SIG-M5 treated with dmso at 0.1 percent for 504 hours (cell line): ENCODE results near the gene PGLYRP2.
"Not testable (repeated sequence)": the region's sequence is repeated elsewhere in the genome, so short reads cannot be mapped to it uniquely, and the experiment has no call there.

Experiments
- DNase-seq: peaks from one replicate; lab custom pipeline; 2025; ENCODE audit not compliant: unreplicated experiment; lab: John Stamatoyannopoulos, UW

PGLYRP2 gene

DNA sequence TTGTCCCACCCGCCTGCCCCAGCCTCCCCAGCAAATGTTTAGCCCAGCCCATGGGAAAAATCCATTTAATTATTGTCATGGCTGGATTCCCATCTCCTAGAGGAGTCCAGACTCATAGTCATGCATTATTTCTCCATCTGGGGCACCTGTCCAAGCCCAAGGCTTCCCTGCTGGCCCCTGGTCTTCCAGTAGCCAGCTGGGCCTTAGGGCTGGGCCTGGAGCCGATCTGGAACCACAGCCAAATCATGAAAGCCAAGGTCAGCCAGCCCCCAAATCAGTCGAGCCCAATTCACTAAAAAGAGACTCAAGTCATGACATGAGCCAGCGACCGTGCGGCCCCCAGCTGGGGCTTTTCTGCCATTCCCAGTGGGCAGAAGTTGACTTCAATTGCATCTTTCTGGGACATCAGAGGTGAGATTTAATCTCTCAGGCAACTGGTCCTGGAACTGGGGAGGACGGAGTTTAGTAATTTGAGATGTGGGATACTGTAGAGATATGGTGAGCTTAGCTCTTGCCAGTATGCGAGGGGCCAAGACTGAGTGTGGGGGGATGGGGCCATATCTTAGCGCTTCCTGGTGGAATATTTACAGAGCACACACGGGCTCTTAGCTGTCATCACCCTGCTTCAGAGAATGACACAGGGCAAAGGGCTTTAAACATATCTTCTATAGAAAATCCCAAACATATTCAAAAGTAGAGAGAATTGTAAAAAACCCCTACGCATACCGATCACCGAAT is 9.4 kb upstream of the PGLYRP2 start:
- no peak for DNase-seq

DNA sequence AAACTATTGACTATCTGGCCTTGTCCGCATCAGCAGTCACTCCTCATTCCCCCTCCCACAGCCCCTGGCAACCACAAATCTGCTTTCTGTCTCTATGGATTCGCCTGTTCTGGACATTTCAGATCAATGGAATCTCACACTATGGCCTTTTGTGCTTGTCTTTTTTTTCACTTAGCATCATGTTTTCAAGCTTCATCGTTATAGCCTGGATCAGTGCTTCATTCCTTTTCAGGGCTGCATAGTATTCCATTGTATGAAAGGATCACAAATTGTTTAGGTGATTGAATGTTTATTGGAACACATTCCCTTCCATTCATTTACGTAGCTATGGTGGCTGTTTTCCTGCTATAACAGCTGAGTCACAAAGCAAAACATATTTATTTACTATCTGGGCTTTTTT is 7.7 kb upstream of the PGLYRP2 start:
- no peak for DNase-seq

DNA sequence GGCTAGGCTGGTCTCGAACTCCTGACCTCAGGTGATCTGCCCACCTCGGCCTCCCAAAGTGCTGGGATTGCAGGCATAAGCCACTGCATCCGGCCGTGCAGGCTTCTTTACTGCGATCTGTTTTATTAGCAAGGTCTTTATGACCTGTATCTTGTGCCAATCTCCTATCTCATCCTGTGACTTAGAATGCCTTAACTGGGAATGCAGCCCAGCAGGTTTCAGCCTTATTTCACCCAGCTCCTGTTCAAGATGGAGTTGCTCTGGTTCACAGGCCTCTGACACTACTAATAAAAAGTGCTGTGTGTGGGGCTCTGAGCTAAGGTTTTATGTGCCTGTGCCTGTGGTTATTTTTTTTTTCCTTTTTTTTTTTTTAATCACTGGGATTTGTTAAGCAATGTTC is 6.5 kb upstream of the PGLYRP2 start:
- not testable (repeated sequence) for DNase-seq

DNA sequence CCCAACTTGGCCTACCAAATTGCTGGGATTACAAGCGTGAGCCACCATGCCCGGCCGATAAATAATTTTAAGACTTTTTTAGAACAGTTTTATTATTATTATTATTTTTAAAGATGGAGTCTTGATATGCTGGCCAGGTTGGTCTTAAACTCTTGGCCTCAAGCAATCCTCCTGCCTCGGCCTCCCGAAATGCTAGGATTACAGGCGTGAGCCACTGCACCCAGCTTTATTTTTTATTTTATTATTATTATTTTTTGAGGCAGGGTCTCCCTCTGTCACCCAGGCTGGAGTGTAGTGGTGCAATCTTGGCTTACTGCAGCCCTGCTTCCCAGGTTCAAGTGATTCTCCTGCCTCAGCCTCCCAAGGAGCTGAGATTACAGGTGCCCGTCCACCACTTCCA is 1.7 kb upstream of the PGLYRP2 start:
- not testable (repeated sequence) for DNase-seq

DNA sequence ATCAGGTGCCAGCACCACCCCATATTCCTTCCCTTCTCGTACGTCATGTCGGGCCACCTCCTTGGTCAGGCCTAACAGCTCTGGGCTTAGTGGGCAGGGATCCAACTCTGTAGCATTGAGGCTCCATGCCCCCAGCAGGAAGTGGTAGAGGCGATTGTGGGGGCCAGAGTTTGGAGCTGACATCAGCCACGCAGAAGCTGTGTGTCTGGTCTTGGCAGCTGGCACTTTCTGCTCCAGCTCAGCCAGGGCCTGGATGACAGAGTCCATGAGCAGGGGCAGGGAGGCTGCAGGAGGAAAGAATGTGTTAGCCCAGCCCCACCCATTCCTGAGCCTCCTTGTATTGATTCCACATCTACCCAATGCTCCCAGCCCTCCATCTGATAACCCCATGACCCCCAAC is 3.0 kb downstream of the PGLYRP2 start:
- DNase-seq = no peak

DNA sequence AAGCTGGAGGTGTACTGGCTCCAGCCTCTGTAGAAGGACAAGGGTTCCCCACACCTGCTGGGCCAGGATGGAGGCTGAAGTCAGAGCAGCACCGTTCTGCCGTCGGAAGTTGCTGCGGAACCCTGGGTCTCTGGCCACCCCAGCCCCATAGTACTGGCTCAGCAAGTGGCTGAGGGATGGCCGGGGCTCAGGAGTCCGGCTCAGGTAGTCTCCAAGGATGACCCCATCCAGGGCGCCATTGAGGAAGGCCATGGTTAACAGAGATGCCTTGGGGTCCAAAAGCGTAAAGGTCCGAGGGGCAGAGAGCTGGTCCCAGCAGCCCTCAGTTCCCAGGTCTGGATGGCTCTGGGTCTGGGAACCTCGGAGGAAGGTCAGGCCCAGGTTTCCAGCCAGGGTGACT is 3.7 kb downstream of the PGLYRP2 start:
- DNase-seq = no peak

DNA sequence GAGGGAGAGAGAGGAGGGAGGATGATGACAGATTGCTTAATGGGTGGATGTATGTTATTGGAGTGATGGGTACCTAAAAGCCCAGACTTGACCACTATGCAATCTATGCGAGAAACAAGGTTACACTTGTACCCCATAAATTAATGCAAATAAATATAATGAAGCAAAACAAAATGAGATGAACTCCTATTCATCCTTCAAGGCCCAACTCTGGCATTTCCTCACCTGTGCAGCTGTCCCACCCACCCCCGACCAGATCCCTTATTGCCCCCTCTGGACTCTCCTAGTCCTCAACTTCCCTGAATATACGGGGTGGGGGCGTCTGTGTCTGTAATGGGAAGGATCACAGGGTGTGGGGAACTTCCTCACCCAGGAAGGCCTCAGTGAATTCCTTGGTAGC is 4.1 kb downstream of the PGLYRP2 start:
- no peak for DNase-seq

DNA sequence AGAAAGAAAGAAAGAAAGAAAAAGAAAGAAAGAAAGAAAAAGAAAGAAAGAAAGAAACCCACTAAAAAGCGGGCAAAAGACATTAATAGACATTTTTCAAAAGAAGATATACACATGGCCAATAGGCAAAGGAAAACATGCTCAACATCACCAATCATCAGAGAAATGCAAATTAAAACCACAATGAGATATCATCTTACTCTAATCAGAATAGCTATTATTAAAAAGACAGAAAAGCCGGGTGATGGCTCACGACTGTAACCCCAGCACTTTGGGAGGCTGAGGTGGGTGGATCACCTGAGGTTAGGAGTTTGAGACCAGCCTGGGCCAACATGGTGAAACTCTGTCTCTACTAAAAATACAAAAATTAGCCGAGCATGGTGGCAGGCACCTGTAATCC is 5.5 kb downstream of the PGLYRP2 start:
- not testable (repeated sequence) for DNase-seq

DNA sequence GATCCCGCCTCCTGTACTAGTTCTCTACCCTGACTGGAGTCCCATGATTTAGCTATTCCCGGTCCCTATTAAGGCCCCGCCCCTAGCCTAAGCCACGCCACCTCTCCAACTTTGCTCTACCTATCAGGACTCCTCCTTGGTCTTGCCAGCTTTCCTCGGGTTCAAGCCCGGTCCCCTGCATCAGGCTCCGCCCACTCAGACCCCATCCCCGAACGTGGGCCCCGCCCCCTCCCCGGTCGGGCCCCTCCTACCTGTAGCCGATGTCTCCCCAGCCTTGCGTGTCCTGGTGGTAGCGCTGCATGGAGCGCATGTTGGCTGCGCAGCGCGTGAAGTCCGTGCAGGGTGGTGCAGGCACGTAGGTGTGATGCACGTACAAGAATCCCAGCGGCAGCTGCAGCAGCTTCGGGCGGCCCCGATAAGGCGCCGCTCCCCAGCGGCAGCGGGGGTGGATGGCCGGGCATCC is 7.6 kb downstream of the PGLYRP2 start:
- no peak for DNase-seq

DNA sequence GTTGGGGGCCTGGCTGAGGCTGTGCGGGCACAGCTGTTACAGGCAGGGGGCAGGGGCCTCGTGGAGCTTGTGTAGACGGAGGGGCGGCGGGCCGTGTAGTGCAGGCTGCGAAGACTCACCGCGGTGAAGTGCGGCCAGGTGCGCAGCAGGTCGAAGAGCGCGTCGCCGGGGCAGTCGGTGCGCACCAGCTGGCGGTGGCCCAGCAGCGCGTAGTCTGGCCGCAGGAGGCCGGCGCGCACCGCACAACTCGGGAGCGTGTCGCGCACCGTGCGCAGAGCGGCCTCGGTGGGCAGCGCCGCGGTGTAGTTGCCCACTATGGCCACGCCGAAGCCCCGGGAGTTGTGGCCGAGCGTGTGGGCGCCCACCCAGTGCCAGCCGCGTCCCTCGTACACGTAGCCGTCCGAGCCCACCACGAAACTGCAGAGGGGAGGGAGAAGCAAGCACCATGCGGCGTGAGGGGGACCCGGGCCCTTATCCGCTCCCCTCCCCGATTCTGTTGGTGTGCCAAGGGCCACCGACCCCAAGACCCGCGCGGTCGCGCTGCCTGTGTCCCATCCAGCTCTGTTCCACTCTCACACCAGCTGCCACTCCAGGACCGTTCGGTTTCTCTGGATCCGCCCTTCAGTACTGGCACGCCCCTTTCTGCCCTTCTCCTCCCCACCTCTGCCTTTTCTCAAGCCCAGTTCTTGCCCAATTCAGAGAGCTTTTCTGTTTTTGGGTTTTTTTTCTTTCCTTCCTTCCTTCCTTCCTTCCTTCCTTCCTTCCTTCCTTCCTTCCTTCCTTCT is 9.6 kb downstream of the PGLYRP2 start:
- no peak for DNase-seq

DNA sequence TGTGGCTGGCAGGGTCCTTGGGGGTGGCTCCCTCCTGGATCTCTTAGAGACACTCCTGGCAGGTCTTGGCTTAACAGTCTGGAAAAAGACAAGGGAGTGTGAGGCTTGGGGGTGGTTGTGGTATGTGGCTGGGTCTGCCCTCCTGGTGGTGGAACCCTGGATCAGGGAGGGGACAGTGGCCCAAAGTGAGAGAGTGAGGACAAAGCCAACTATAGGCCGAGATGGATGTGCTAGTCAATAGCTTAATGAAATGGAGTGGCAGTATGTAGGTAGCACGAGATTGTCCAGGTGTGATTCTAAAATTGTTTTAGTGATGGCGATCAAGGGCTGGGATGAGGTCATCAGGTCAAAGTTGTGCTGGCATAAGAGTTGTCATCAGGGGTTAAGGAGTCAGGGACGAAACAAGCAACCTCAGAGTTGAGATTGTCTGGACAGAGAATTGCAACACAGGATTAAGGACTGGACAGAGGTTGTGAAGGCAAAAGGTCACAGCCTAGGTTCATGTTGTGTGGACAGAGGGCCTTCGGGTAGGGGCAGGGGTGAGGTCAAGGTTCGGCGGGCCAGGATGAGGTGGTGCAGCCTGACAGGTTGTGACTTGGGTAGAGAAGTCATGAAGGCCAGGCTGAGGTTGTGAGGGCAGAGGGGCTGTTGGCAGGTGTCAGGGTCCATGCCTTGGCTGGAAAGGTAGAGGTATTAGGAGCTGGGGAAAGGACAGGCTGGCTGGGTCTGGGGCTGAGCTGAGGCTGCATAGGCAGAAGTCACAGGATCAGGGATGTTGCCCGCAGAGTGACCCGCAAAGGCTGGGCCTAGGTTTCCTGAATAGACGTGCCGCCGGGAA is 10.4 kb downstream of the PGLYRP2 start:
- DNase-seq = no peak

DNA sequence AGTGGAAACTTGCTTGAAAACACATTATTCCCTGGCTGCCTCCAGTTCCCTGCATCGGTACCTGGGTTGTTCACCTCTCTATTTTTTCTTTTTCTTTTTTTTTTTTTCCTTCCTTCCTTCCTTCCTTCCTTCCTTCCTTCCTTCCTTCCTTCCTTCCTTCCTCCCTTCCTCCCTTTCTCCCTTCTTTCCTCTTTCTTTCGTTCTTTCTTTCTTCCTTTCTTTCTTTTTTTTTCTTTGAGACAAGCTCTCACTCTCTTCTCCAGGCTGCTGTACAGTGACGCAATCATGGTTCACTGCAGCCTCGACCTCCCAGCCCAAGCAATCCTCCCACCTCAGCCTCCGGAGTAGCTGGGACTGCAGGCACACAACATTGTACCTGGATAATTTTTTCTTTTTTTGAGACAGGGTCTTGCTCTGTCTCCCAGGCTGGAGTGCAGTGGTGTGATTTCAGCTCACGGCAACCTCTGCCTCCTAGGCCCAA is 11.5 kb downstream of the PGLYRP2 start:
- no peak for DNase-seq

DNA sequence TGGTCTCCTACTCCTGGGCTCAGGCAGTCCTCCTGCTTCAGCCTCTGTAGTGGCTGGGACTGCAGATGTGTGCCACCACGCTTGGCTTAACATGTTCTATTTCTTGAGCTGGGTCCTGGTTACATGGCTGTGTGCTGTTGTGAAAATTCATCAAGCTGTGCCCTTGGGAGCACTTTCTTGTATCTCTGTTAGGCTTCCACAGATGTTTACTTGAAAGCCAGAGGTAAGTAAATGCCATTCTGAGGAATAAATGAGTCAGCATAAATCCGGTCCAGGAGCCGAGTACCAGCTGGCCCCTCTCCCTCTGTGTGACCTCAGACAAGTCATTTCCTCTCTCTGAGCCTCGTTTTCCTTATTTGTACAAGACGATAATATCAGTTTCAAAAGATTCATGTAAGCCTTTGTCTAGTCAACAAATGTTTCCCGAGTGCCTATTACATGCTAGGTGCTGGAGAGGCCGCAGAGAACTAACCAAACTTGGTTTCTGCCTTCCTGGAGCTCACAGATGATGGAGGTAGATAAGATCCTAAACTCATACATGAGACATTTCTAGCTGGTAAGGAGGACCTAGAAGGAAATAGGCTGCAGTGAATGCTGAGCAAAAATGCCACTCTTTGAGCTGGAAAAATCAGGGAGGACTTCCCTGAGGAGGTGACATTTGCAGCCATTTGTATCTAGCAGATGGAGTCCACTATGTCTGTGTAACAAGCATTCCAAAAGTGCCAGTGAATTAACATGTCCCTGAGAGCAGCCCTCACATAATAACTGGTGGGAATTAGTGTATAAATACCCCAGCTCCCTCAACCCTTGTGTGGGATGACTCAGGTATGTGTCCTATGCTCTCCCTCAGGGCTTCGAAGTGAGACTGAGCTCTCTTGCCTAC is 12.2 kb downstream of the PGLYRP2 start:
- DNase-seq = peak; percentile 75

DNA sequence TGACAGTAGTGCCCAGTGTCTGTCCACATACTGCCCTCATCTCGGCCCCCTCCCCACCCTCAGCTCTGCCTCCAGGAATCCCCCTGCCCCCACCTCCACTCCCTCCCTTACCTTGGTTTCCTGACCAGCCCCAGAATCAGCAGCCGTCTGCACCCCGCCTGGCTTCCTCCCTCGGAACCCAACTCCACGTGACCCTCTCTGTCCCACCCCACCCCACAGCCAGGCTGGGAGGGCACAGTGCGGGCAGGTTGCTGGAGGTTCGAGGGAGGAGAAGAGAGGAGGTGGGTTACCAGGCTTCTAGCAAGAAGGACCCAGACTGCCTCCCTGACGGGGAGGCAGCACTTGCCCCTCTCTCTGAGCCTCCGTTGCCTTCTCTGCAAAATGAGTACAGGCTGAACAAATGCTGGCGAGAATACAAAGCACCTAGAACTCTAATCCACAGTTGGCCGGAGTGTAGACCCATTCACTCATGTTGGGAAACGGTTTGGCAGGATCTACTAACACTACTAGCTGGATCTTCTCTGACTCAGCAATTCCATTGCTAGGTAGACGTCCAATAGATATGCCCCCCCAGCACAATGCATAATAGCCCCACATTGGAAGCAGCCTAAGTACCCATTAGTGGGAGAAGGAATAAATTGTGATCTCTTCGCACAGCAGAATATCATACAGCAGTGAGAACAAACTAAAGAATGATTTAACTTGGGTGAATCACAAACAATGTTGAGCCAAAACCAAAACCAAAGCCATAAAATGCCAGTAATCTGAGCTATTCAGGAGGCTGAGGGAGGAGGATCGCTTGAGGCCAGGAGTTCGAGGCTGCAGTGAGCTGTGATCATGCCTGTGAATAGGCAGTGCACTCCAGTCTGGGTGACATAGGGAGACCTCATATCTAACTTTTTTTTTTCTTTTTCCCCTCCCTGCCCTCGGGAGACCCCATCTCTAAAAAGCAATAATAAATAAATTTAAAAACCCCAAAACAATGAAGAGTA is 14.6 kb downstream of the PGLYRP2 start, which contains the start of gene RASAL3:
TSS of gene RASAL3 (minus strand) at position 151 of the 992 bp plus-strand sequence. CDS start 186 bp downstream, outside the sequence.
- DNase-seq = peak; percentile 31

DNA sequence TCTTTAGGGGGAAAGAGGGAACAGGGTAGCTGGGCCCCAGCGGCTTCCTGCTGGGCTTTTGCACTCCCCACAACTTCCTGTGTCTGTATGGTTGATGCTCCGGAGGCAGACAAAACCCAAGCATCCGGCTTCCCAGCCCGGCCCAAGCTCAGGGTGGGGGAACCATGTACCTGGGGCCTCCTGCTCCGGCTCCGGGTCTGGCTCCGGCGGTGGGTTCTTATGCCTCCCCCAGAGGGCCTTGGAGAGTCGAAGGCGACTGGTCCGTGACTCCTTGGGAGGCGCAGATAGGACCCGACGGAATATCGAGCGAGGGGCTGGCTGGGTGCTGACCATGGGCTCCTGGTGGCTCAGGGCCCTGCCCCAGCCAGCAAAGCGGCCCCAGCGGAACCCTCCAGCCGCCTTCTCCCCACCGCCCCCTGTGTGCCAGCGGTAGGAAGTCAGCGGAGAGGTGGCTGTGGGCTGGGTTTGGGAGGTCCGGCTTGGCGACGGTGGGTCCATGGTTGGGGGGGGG is 15.4 kb downstream of the PGLYRP2 start:
- peak; percentile 63 for DNase-seq

DNA sequence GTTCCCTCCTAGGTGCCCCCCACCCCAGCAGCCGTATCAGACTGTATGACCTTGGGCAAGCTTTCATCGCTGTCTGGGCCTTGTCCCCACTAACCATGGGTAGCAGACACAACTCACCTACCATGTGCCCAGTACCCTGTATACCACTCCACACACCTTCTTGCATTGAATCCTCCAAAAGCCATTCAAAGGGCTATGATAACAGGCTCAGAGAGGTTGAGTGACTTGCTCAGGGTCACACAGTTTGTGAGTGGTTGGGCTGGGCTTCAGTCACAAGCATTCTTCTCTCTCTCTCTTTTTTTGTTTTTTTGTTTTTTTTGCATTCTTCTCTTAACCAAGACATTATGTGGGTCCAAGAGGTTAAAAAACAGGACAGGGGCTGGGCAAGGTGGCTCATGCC is 17.6 kb downstream of the PGLYRP2 start:
- no peak for DNase-seq

DNA sequence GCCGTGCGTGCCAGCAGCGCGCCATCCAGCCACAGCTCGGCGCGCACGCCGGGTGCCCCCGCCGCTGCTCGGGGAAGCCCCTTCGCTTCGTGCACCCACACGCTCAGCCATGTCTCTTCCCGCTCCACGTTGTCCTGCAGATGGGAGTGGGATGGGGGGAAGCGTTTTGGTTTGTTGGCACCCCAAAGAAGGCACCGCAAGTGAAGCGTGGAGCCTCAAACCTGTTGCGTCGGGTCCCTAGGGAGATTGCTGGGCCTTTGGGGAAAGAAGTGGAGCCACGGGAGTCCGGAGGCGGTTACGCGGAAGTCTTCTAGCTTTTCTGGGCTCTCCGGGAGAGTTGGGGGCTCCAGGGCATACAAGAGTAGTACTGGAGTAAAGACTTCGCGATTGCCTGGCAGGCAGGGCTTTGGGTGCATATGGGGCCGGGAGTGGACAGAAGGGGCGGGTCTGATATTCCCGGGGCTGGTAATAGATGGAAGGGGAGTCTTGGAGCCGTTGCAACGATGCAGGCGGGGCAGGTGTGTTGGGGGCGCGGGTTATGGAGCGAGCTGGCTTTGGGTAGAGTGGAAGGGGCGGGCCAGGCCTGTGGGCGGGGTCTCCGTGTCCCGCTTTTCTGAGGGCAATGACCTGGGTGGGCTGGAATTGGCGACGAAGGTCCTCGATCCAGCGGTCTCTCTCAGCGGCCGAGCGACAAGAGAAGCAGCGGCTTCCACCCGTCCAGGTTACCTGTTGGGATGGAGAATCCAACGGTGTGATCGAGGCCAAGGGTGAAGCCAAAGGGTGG is 21.4 kb downstream of the PGLYRP2 start:
- DNase-seq = no peak
